ENCODE measurements around the gene ZDHHC13.
"Not testable (repeated sequence)": the region's sequence is repeated elsewhere in the genome, so short reads cannot be mapped to it uniquely, and the experiment has no call there.

DNA sequence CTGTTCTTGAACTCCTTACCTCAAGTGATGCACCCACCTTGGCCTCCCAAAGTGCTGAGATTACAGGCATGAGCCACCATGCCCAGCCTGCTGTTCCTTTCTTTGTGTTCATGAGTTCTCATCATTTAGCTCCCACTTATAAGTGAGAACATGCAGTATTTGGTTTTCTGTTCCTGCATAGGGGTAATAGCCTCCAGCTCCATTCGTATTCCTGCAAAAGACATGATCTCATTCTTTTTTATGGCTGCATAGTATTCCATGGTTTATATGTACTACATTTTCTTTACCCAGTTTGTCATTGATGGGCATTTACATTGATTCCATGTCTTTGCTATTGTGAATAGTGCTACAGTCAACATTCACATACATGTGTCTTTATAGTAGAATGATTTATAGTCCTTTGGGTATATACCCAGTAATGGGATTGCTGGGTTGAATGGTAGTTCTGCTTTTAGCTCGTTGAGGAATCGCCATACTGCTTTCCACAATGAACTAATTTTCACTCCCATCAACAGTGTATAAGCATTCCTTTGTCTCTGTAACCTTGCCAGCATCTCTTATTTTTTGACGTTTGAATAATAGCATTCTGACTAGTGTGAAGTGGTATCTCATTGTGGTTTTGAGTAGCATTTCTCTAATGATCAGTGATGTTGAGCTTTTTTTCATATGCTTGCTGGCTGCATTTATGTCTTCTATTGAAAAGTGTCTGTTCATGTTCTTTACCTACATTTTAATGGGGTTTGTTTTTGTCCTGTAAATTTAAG, 9.8 kb downstream of the ZDHHC13 start:
- not testable (repeated sequence) for TF ChIP-seq ZNF70 (CRISPR knock-in tag; IDR thresholded peaks at IDR 0.05); ZFP30 (CRISPR knock-in tag; IDR thresholded peaks at IDR 0.05); ZNF565 (CRISPR knock-in tag; conservative IDR thresholded peaks at IDR 0.05; ENCODE audit: low read depth); PPARA (CRISPR knock-in tag; IDR thresholded peaks at IDR 0.05; ENCODE audit: borderline replicate concordance); ZFP3 (CRISPR knock-in tag; IDR thresholded peaks at IDR 0.05)
- TF ChIP-seq, protein P1, sequence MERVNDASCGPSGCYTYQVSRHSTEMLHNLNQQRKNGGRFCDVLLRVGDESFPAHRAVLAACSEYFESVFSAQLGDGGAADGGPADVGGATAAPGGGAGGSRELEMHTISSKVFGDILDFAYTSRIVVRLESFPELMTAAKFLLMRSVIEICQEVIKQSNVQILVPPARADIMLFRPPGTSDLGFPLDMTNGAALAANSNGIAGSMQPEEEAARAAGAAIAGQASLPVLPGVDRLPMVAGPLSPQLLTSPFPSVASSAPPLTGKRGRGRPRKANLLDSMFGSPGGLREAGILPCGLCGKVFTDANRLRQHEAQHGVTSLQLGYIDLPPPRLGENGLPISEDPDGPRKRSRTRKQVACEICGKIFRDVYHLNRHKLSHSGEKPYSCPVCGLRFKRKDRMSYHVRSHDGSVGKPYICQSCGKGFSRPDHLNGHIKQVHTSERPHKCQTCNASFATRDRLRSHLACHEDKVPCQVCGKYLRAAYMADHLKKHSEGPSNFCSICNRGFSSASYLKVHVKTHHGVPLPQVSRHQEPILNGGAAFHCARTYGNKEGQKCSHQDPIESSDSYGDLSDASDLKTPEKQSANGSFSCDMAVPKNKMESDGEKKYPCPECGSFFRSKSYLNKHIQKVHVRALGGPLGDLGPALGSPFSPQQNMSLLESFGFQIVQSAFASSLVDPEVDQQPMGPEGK (CRISPR knock-in tag; IDR thresholded peaks at IDR 0.05; ENCODE audit: borderline replicate concordance): not testable (repeated sequence)
- TF ChIP-seq, protein P2, sequence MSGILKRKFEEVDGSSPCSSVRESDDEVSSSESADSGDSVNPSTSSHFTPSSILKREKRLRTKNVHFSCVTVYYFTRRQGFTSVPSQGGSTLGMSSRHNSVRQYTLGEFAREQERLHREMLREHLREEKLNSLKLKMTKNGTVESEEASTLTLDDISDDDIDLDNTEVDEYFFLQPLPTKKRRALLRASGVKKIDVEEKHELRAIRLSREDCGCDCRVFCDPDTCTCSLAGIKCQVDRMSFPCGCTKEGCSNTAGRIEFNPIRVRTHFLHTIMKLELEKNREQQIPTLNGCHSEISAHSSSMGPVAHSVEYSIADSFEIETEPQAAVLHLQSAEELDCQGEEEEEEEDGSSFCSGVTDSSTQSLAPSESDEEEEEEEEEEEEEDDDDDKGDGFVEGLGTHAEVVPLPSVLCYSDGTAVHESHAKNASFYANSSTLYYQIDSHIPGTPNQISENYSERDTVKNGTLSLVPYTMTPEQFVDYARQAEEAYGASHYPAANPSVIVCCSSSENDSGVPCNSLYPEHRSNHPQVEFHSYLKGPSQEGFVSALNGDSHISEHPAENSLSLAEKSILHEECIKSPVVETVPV (CRISPR knock-in tag; IDR thresholded peaks at IDR 0.05): not testable (repeated sequence)
